ENCODE results near the gene C11orf97. TPM values are rescaled to one million over a fixed set of nuclear protein-coding genes. Genes with fewer than 3 reads are reported as not detected.
A peak's percentile ranks its signal among the peaks of the same experiment; 100 is the strongest.
"Not testable (repeated sequence)": the region's sequence is repeated elsewhere in the genome, so short reads cannot be mapped to it uniquely, and the experiment has no call there.

Gene C11orf97
- total RNA-seq, 4 donors from 2014 or later, result not detected

GRCh38 chr11:94501522-94501921, 10.7 kb upstream of the C11orf97 start:
- H3K27ac ChIP-seq, result no peak overlapping the region
- intact Hi-C loops (cut with DNase I), result no loop called here
- H3K36me3 ChIP-seq, result peaks cover 27 to 28% of the 10 kb centered on the region in 2 donors
- no peak for TF ChIP-seq CTCF (IDR thresholded peaks at IDR 0.05)
- no peak for TF ChIP-seq POLR2A (IDR thresholded peaks at IDR 0.05)
- no peaks in the 10 kb centered on the region for H3K27me3 ChIP-seq
- no peaks in the 10 kb centered on the region for H3K9me3 ChIP-seq
- DNase-seq, result no peak
- H3K4me3 ChIP-seq (replicated peaks in 1 of 3), result no peak overlapping the region
- 64 to 69% methylated on average over 2 of the region's 2 CpGs for WGBS, 2 donors
- no peaks in the 10 kb centered on the region for H3K4me1 ChIP-seq

DNA sequence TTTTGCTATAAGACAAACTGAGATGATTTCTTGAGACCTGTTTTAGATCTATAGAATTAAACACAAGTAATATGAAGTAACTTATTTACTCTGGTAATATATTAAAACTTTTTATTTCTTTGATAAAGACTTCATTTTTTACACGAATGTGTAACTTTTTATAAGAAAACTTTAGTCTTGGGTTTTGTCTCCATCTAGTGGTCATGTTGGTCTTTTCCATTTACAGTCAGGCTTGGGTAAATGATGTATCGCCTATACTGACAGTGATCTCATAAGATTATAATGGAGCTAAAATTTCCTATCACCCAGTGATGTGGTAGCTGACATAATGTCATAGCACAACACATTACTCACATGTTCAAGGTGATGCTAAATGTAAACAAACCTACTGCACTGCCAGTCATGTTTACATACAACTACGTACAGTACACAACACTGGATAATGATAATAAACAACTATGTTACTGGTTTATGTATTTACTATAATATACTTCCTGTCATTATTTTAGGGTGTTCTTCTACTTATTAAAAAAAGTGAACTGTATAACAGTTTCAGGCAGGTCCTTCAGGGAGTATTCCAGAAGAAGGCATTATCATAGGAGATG, 7.5 kb upstream of the C11orf97 start:
- Histone ChIP-seq H3K27ac (no peak overlapping the region), H3K27me3 (no peaks in the 10 kb centered on the region), H3K36me3 (peaks cover 3 to 5% of the 10 kb centered on the region in 2 donors), H3K9me3 (no peaks in the 10 kb centered on the region), H3K4me3 (replicated peaks in 1 of 3) (no peak overlapping the region), H3K4me1 (no peaks in the 10 kb centered on the region)
- DNase-seq, result no peak
- WGBS, 2 donors, result 3 to 7% methylated on average over 3 of the region's 3 CpGs
- peak in 5 of 6 experiments; percentile 41 to 76 (median 69) for TF ChIP-seq CTCF (IDR thresholded peaks at IDR 0.05)
- no peak for TF ChIP-seq POLR2A (IDR thresholded peaks at IDR 0.05)
- intact Hi-C loops (cut with DNase I), result loop anchor here (5.0 kb wide), 1 partner anchor 607 kb away; no protein-coding TSS in a partner anchor

- 92% methylated on average over 5 of the region's 5 CpGs for WGBS, 2 donors
- H3K36me3 ChIP-seq; H3K4me1 ChIP-seq; H3K9me3 ChIP-seq; H3K27me3 ChIP-seq; H3K4me3 ChIP-seq (replicated peaks in 1 of 3); H3K27ac ChIP-seq; DNase-seq: not testable (repeated sequence)
- intact Hi-C loops (cut with DNase I), result loop anchor here (5.0 kb wide), 1 partner anchor 609 kb away; no protein-coding TSS in a partner anchor
Measured at GRCh38 chr11:94506513-94506912, 5.7 kb upstream of the C11orf97 start.

DNA sequence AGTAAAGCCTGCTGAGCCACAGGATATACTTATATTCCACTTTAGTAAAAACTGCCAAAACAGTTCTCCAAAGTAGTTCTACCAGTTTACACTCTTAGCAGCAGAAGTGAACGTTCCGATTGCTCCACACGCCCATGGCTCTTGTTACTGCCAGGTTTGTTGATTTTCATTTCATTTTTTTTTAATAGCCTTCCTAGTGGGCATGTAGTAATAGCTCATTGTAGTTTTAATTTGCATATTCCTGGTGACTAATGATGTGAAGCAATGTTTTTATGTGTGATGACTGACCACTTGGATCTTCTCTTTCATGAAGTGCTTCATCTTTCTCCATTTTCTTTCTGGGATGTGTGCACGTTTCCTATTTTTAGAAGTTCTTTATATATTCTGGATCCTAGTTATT, 4.8 kb upstream of the C11orf97 start:
- Histone ChIP-seq H3K4me3 (replicated peaks in 1 of 3) (no peak overlapping the region), H3K9me3 (no peaks in the 10 kb centered on the region), H3K36me3 (no peaks in the 10 kb centered on the region), H3K4me1 (peaks cover under 1 to 1% of the 10 kb centered on the region in 2 donors), H3K27ac (no peak overlapping the region), H3K27me3 (no peaks in the 10 kb centered on the region)
- TF ChIP-seq CTCF (IDR thresholded peaks at IDR 0.05) (no peak), POLR2A (IDR thresholded peaks at IDR 0.05) (no peak)
- intact Hi-C loops (cut with DNase I), result loop anchor here (5.0 kb wide), 1 partner anchor 610 kb away; no protein-coding TSS in a partner anchor
- 50 to 54% methylated on average over 4 of the region's 4 CpGs for WGBS, 2 donors
- no peak for DNase-seq

DNA sequence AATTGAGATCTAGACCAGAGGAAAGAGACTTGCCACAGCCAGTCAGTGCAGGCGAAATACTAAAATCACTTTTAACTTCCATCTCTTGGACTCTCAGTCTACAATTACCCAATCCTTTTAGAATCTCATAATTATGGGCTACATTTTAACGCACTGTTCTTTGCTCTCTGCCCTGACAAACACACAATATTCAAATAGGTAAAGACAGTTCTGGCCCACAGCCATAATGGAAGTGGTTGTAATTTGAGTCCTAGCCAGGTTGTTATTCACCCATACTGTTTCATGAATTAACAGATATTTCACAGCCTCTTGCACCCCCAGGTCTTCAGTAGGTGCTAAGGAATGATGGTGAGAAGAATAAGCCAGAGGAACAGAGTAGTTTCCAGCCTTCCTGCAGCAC, 830 bp downstream of the C11orf97 start:
- TF ChIP-seq POLR2A (IDR thresholded peaks at IDR 0.05) (no peak), CTCF (IDR thresholded peaks at IDR 0.05) (no peak)
- intact Hi-C loops (cut with DNase I), result no loop called here
- no peak for DNase-seq
- Histone ChIP-seq H3K27ac (no peak overlapping the region), H3K36me3 (no peaks in the 10 kb centered on the region), H3K9me3 (no peaks in the 10 kb centered on the region), H3K27me3 (no peaks in the 10 kb centered on the region), H3K4me3 (replicated peaks in 1 of 3) (no peak overlapping the region), H3K4me1 (peaks cover 3 to 7% of the 10 kb centered on the region in 2 donors)
- WGBS, 2 donors, result 47 to 66% methylated on average over 2 of the region's 2 CpGs
